HG03064 (cell line): ENCODE results near the gene DEDD2.
"Not testable (repeated sequence)": the region's sequence is repeated elsewhere in the genome, so short reads cannot be mapped to it uniquely, and the experiment has no call there.

Experiments used
- ATAC-seq: cut with Tn5 transposase; IDR thresholded peaks from one replicate; pipeline ENCODE4 v1.9.1; 2021; ENCODE audit warnings: low read depth; ENCODE audit not compliant: unreplicated experiment

Gene DEDD2

GRCh38 chr19:42217520-42218437, at the start of gene DEDD2:
DEDD2 (minus strand) TSS chr19:42217677; CDS start chr19:42217007, 670 bp downstream.
- peak; percentile 43 for ATAC-seq

- not testable (repeated sequence) for ATAC-seq
These were observed 49.6 kb upstream of the DEDD2 start for GRCh38 chr19:42266928-42267603.

GRCh38 chr19:42266105-42266504, 48.6 kb upstream of the DEDD2 start:
- ATAC-seq: not testable (repeated sequence)

GRCh38 chr19:42261763-42262162, 44.3 kb upstream of the DEDD2 start:
- ATAC-seq: no peak

- not testable (repeated sequence) for ATAC-seq
These were observed 40.4 kb upstream of the DEDD2 start for GRCh38 chr19:42257842-42258241.

GRCh38 chr19:42255766-42256745, 38.6 kb upstream of the DEDD2 start:
- ATAC-seq: no peak

GRCh38 chr19:42254850-42255765, 37.6 kb upstream of the DEDD2 start, which contains the start of gene ERF:
ERF (minus strand) TSS chr19:42255128; CDS start chr19:42254999, 129 bp downstream.
- peak; percentile 49 for ATAC-seq

- no peak for ATAC-seq
These were observed 36.8 kb upstream of the DEDD2 start for GRCh38 chr19:42254089-42254849.

GRCh38 chr19:42253245-42254088, 36.0 kb upstream of the DEDD2 start:
- no peak for ATAC-seq

GRCh38 chr19:42252365-42253244, 35.1 kb upstream of the DEDD2 start:
- ATAC-seq: no peak

- ATAC-seq: no peak
These were observed 34.3 kb upstream of the DEDD2 start for GRCh38 chr19:42251572-42252358.

GRCh38 chr19:42250666-42251531, 33.4 kb upstream of the DEDD2 start:
- ATAC-seq: no peak

- ATAC-seq: no peak
These were observed 32.7 kb upstream of the DEDD2 start for GRCh38 chr19:42250183-42250665.

- no peak for ATAC-seq
These were observed 32.3 kb upstream of the DEDD2 start for GRCh38 chr19:42249769-42250168.
